Loucy (cell line): Measurements from ENCODE around the gene AP4B1.

Experiments used
- H2AFZ ChIP-seq: fragments of 200-600 bp; sonication (generic); 2 replicates; pipeline ENCODE4 v1.6.0; 2016; ENCODE audit warnings: antibody characterized with exemption, mild to moderate bottlenecking, low read length, moderate library complexity
- H3F3A ChIP-seq: fragments of 200-600 bp; 2 replicates; pipeline ENCODE4 v1.6.0; 2016; ENCODE audit warnings: antibody characterized with exemption, low read depth, mild to moderate bottlenecking
- H3K27me3 ChIP-seq: fragments of 200-600 bp; sonication (generic); 2 replicates; pipeline ENCODE4 v1.6.1; 2014; ENCODE audit warnings: low read length, mild to moderate bottlenecking; ENCODE audit not compliant: insufficient read depth, poor library complexity, severe bottlenecking
- H3K36me3 ChIP-seq: fragments of 200-600 bp; sonication (generic); 2 replicates; pipeline ENCODE4 v1.6.1; 2016; ENCODE audit warnings: low read length; ENCODE audit not compliant: insufficient read depth
- H3K4me1 ChIP-seq: fragments of 200-600 bp; sonication (generic); 2 replicates; pipeline ENCODE4 v1.5.1; 2014; ENCODE audit warnings: low read length, mild to moderate bottlenecking; ENCODE audit not compliant: insufficient read depth, poor library complexity, severe bottlenecking
- H3K4me2 ChIP-seq: fragments of 200-600 bp; sonication (generic); 2 replicates; pipeline ENCODE4 v1.6.0; 2014; ENCODE audit warnings: antibody characterized with exemption, low read length, low read depth, mild to moderate bottlenecking; ENCODE audit not compliant: poor library complexity, severe bottlenecking
- H3K4me3 ChIP-seq: fragments of 200-600 bp; sonication (generic); 2 replicates; pipeline ENCODE4 v1.5.1; 2014; ENCODE audit warnings: low read length, mild to moderate bottlenecking, mixed read lengths; ENCODE audit not compliant: poor library complexity, severe bottlenecking
- H3K79me2 ChIP-seq: fragments of 200-600 bp; sonication (generic); 2 replicates; pipeline ENCODE4 v1.6.1; 2014; ENCODE audit warnings: low read length; ENCODE audit not compliant: insufficient read depth
- H3K9ac ChIP-seq: fragments of 200-600 bp; sonication (generic); 2 replicates; pipeline ENCODE4 v1.6.0; 2014; ENCODE audit warnings: mild to moderate bottlenecking, low read depth, low read length, moderate library complexity; ENCODE audit not compliant: poor library complexity, severe bottlenecking
- H3K9me2 ChIP-seq: fragments of 200-600 bp; sonication (generic); replicated peaks from 2 replicates; pipeline ENCODE4 v1.6.1; 2016; ENCODE audit warnings: low read depth, low read length, mixed read lengths
- H3K9me3 ChIP-seq: fragments of 200-600 bp; sonication (generic); 2 replicates; pipeline ENCODE4 v1.6.1; 2014; ENCODE audit warnings: mild to moderate bottlenecking, antibody characterized with exemption, low read length, low read depth; ENCODE audit not compliant: insufficient read depth
- H4K20me1 ChIP-seq: fragments of 200-600 bp; sonication (generic); 2 replicates; pipeline ENCODE4 v1.6.0; 2014; ENCODE audit warnings: antibody characterized with exemption, low read length, mild to moderate bottlenecking; ENCODE audit not compliant: insufficient read depth, poor library complexity, severe bottlenecking
- CTCF ChIP-seq: fragments of 200-600 bp; sonication (generic); conservative IDR thresholded peaks from 2 replicates; pipeline ENCODE4 v1.5.1; 2014; ENCODE audit warnings: mild to moderate bottlenecking, antibody characterized with exemption, low read length
- EZH2phosphoT487 ChIP-seq: fragments of 200-600 bp; IDR thresholded peaks from 2 replicates; pipeline ENCODE4 v1.6.1; 2018; ENCODE audit warnings: antibody characterized with exemption, mild to moderate bottlenecking, moderate library complexity, borderline replicate concordance

Gene AP4B1

DNA sequence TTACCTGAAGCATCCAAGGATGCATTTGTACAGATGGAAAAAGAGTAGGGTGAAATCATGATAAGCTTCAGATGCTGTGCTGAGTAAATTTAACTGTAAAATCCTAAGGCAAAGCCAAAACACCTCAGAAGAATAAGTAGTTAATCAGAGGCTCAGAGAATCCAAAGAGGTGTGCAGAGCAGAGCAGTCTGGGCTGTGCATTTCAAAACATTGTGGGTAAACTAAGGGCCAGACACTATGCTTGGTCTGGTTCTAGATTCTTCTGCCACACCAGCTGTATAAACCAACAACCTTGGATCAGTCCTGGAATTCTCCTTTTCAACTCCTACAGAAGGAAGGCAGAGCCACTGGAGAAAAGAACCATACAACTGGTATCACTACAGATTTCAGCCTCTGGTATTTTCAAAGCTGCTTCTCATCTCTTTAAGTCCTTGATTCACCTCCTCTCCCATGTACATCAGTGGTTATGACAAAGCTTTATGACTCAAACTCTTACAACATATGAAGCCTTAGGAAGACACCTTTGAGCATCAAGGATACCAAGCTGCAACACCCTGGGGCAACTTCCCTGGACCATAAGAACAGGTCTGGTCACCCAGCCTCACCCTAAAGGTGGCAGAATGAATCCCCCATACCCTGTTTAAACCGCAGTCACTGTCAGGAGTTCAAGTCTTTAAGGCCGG is 12.9 kb upstream of the AP4B1 start:
- TF ChIP-seq EZH2phosphoT487 (no peak), CTCF (no peak)
- H3K4me1 ChIP-seq, result no peaks in the 10 kb centered on the region
- H3K36me3 ChIP-seq, result peaks cover 4% of the 10 kb centered on the region; the same call in 1 of the 2 replicates
- no peak overlapping the region for H3K9ac ChIP-seq
- H3K4me2 ChIP-seq, result no peak overlapping the region
- no peaks in the 10 kb centered on the region for H3K79me2 ChIP-seq
- H4K20me1 ChIP-seq, result no peaks in the 10 kb centered on the region
- no peak overlapping the region for H2AFZ ChIP-seq
- no peaks in the 10 kb centered on the region for H3F3A ChIP-seq
- no peaks in the 10 kb centered on the region for H3K27me3 ChIP-seq
- no peaks in the 10 kb centered on the region for H3K9me3 ChIP-seq
- H3K4me3 ChIP-seq, result no peak overlapping the region
- no peaks in the 10 kb centered on the region for H3K9me2 ChIP-seq

DNA sequence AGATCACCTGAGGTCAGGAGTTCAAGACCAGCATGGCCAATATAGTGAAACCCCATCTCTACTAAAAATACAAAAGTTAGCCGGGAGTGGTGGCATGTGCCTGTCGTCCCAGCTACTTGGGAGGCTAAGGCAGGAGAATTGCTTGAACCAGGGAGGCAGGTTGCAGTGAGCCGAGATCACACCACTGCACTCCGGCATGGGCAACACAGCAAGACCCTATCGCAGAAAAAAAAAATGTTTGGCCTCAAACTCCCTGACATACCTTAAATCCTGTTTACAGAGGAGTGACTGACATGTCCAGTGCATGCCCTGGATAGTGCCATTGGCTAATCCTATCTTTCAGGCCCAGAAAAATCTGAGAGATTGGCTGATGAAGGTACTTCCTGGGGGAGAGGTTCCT is 12.4 kb upstream of the AP4B1 start:
- Histone ChIP-seq H3K9me3 (no peaks in the 10 kb centered on the region), H4K20me1 (no peaks in the 10 kb centered on the region), H3K36me3 (peaks cover 8% of the 10 kb centered on the region; the same call in 1 of the 2 replicates), H3K9ac (no peak overlapping the region), H3K4me2 (no peak overlapping the region), H3K4me1 (no peaks in the 10 kb centered on the region), H3F3A (no peaks in the 10 kb centered on the region), H3K4me3 (no peak overlapping the region), H2AFZ (no peak overlapping the region), H3K9me2 (no peaks in the 10 kb centered on the region), H3K27me3 (no peaks in the 10 kb centered on the region), H3K79me2 (no peaks in the 10 kb centered on the region)
- TF ChIP-seq EZH2phosphoT487 (no peak), CTCF (no peak)

DNA sequence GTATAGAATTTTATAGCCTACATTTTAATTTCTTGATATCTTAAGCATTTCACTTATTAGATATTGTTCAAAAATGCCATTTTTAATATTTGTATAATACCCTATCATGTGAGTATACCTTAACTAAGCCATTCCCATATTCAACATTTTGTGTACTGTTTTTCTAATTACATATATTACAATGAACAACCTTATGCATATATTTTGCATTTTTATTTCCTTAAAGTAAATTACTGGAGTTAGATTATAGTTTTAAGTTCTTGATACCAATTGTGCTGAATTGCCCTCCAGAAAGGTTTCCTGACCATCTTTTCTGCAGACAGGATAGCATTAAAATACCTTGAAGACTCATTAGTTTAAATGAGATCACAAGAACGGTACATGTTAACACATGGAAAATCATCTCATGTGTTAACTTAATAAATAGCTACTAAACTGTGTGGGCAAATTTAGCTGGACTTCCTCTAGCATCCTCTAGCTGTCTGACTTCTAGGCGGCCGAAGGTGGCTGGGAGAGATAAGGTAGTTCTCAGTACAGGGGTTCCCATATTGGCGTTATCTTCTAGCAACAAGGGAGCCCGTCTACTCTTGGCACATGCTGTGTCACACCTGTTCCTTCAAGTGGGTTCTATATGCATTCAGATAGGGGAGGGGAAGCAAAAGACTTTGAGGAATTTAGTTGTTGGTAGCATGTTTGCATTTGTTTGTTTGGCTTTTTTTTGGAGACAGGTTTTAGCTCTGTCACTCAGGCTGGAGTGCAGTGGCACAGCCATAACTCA is 9.5 kb upstream of the AP4B1 start:
- TF ChIP-seq EZH2phosphoT487 (no peak), CTCF (no peak)
- Histone ChIP-seq H2AFZ (no peak overlapping the region), H3F3A (no peaks in the 10 kb centered on the region), H3K9me3 (no peaks in the 10 kb centered on the region), H3K4me3 (no peak overlapping the region), H3K79me2 (peaks cover 17% of the 10 kb centered on the region; the same call in 1 of the 2 replicates), H3K36me3 (peaks cover 21% of the 10 kb centered on the region; the same call in 1 of the 2 replicates), H3K27me3 (no peaks in the 10 kb centered on the region), H4K20me1 (peaks cover 2% of the 10 kb centered on the region), H3K9me2 (no peaks in the 10 kb centered on the region), H3K9ac (no peak overlapping the region), H3K4me1 (peaks cover 4% of the 10 kb centered on the region), H3K4me2 (no peak overlapping the region)
